Measurements from ENCODE around the gene APH1A.
"Not testable (repeated sequence)": the region's sequence is repeated elsewhere in the genome, so short reads cannot be mapped to it uniquely, and the experiment has no call there.

Gene APH1A

GRCh38 chr1:150268705-150269403 lies at the start of gene APH1A:
APH1A (minus strand) TSS chr1:150269016; CDS start chr1:150268810, 206 bp downstream.
- DNase-seq = peak; percentile 98

GRCh38 chr1:150314691-150315090 lies 45.9 kb upstream of the APH1A start:
- DNase-seq = not testable (repeated sequence)

- DNase-seq = no peak
Measured at GRCh38 chr1:150311762-150312161, 42.9 kb upstream of the APH1A start.

- DNase-seq = no peak
Measured at GRCh38 chr1:150309758-150310508, 41.1 kb upstream of the APH1A start.

GRCh38 chr1:150308585-150308984 lies 39.8 kb upstream of the APH1A start:
- DNase-seq = not testable (repeated sequence)

- DNase-seq = no peak
Measured at GRCh38 chr1:150302902-150303301, 34.1 kb upstream of the APH1A start.

- DNase-seq = no peak
Measured at GRCh38 chr1:150302338-150302737, 33.5 kb upstream of the APH1A start.

- no peak for DNase-seq
Measured at GRCh38 chr1:150299716-150300115, 30.9 kb upstream of the APH1A start.

GRCh38 chr1:150295476-150295875 lies 26.7 kb upstream of the APH1A start:
- DNase-seq = no peak

- peak; percentile 94 for DNase-seq
Measured at GRCh38 chr1:150293433-150294253, 24.8 kb upstream of the APH1A start, which contains the start of gene MRPS21. MRPS21 (plus strand) TSS chr1:150293861; CDS start chr1:150294367, 506 bp downstream.

- no peak for DNase-seq
Measured at GRCh38 chr1:150288822-150289221, 20.0 kb upstream of the APH1A start.

GRCh38 chr1:150288382-150288781 lies 19.6 kb upstream of the APH1A start:
- DNase-seq = no peak

GRCh38 chr1:150283260-150283659 lies 14.4 kb upstream of the APH1A start:
- no peak for DNase-seq

GRCh38 chr1:150282558-150282958 lies 13.7 kb upstream of the APH1A start:
- no peak for DNase-seq

- peak; percentile 83 for DNase-seq
Measured at GRCh38 chr1:150281758-150282557, 13.1 kb upstream of the APH1A start, which contains the start of gene CIART. CIART (plus strand) TSS chr1:150282554; CDS start chr1:150283268, 714 bp downstream.

- DNase-seq = peak; percentile 66
Measured at GRCh38 chr1:150281221-150281757, 12.5 kb upstream of the APH1A start.

- no peak for DNase-seq
Measured at GRCh38 chr1:150280138-150280707, 11.4 kb upstream of the APH1A start.

GRCh38 chr1:150273311-150273710 lies 4.5 kb upstream of the APH1A start:
- no peak for DNase-seq

- DNase-seq = no peak
Measured at GRCh38 chr1:150271291-150271959, 2.6 kb upstream of the APH1A start.

- DNase-seq = no peak
Measured at GRCh38 chr1:150269451-150269850, 635 bp upstream of the APH1A start.

- peak; percentile 45 for DNase-seq
Measured at GRCh38 chr1:150268340-150268704, 494 bp downstream of the APH1A start.
